ENCODE results near the gene C1orf35. TPM values are rescaled to one million over a fixed set of nuclear protein-coding genes. Genes with fewer than 3 reads are reported as not detected.

Gene C1orf35
- total RNA-seq, 1 donor from 2014 or later: 4.1 TPM

DNA sequence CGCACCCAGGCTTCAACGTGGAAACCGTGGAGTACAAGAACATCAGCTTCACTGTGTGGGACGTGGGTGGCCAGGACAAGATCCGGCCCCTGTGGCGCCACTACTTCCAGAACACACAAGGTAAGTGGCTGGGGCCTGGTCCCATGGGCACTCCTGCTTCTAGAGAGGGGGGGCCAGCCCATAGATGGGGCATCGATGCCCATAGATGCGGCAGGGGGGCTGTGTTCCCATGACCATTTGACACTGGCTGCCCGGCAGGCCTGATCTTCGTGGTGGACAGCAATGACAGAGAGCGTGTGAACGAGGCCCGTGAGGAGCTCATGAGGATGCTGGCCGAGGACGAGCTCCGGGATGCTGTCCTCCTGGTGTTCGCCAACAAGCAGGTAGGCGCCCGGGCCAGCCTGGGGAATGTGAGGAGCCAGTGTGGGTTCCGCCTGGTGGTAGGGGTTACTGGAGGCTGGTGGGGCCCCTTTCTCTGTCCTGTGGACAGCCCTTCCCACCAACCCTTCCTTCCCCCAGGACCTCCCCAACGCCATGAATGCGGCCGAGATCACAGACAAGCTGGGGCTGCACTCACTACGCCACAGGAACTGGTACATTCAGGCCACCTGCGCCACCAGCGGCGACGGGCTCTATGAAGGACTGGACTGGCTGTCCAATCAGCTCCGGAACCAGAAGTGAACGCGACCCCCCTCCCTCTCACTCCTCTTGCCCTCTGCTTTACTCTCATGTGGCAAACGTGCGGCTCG lies 5.6 kb downstream of the C1orf35 start:
- peak; percentile 2 to 3 for DNase-seq (ENCODE audit: low spot score in 2 of 2)
- FAIRE-seq: no peak

- no peak for FAIRE-seq
- DNase-seq (ENCODE audit: low spot score in 2 of 2): peak in 1 of 2 donors; percentile 12
These were observed 6.5 kb downstream of the C1orf35 start for GRCh38 chr1:228096416-228097332.

DNA sequence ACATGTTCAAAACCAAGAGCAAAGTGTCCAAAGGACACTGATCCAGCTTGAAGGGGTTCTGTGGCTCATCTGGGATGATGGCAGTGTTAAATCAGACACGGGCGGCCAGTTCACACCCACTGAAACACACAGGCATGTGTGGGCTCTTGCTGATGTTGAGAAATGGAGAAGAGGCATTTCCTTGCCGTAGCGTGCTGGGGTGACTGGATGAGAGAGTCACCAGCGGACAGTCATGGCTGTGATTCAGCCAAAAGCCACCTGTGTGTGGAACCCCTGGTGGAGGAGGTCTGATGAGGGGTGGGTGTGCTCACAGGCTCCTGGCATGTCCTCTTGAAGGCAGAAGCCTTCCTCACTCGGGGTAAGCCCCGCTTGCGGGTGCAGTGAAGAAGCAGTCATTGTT lies 7.2 kb downstream of the C1orf35 start:
- no peak for FAIRE-seq
- no peak for DNase-seq (ENCODE audit: low spot score in 2 of 2)

DNA sequence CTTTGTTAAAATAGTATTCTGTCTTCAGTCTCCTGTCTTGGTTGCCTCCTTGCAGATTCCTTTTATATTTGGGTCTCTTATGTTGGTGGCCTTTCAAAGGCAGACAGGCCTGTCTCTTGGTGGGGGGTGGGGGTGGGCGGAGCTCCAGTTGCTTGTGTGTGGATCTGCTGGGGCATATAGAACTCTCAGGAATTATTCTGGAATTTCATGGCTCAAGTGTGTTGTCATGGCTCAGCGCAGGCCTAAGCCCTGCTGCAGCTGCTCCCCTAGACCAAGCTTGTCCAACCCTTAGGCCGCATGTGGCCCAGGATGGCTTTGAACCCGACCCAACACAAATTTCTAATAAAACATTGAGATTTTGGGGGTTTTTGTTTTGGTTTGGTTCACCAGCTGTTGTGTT lies 8.0 kb downstream of the C1orf35 start:
- no peak for FAIRE-seq
- DNase-seq (ENCODE audit: low spot score in 2 of 2): no peak

DNA sequence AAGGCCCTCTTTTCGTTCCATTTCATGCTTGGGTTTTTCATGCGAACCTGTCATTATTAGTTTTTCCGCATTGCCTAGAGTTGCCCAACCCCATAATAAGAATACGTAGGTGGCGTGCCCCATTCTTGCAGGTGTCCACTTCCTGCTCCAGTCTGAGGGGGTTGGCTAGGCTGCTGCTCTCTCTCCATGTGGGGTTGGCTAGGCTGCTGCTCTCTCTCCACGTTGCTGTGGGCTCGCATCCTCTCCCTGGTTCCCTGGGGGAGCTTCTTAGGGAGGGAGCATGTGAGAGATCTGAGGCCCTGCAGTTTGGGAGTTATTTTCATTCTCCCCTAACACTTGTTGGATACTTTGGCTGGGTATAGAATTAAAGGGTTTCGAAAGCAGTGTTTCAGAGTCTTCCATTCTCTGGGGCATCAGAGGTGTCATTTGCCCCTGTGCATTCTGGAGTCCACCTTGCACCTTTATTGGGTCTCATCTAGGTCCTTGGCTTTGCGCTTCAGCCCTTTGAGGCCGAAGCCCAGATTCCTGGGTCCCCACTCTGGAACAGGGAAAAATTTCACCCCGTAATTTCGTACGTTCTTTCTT lies 8.6 kb downstream of the C1orf35 start:
- FAIRE-seq (no peak), DNase-seq (ENCODE audit: low spot score in 2 of 2) (no peak)

- DNase-seq (ENCODE audit: low spot score in 2 of 2) (no peak), FAIRE-seq (no peak)
These were observed 9.8 kb downstream of the C1orf35 start for GRCh38 chr1:228093050-228093906.

DNA sequence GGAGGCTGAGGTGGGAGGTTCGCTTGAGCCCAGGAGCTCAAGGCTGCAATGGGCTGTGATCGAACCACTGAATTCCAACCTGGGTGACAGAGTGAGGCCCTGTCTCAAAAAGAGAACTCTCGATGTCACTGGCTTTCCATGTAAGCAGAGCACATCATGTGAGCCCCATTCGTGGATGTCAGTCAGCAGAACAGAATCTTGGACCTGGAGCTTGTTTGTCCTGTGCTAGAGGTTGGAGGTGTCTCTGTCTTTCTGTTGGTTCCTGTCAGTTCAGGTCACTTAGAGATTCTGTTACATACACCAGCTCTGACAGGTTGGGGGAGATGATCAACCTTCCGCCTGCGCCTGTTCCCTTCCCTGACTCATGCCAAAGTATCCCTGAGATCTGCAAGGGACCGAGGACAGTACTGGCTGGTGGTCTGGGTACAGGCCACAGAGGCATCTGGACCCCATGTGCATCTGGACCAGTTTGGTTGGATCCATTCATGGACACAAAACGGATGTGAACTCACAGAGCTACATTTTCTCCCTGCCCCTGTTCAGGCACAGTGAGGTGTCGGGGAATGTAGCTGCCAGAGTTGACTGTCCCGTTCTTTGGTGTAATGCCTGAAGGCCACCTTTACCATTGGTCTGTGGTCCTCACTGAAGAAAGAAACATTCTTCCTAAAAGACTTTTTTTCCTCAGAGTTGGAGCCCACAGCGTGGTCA lies 10.6 kb downstream of the C1orf35 start:
- no peak for FAIRE-seq
- DNase-seq (ENCODE audit: low spot score in 2 of 2): no peak

DNA sequence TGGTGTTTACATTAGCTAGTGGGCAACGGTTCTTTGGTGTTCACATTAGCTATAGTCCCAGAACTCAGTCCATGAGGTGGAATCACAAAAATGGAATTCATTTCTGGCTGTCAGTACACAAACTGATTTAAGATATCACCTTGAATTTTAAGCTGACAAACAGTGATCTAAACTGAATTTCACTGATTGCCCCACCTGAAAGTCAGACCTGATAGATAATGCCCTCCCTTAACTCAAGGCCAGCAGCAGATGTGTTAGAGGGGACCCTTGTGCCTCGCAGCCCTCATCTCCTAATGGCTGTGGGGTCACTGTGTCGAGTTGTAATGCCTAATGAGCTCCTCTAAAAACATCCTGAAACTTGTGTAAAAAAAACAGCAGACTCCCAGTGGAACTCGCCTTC lies 12.0 kb downstream of the C1orf35 start:
- no peak for DNase-seq (ENCODE audit: low spot score in 2 of 2)
- FAIRE-seq: no peak

DNA sequence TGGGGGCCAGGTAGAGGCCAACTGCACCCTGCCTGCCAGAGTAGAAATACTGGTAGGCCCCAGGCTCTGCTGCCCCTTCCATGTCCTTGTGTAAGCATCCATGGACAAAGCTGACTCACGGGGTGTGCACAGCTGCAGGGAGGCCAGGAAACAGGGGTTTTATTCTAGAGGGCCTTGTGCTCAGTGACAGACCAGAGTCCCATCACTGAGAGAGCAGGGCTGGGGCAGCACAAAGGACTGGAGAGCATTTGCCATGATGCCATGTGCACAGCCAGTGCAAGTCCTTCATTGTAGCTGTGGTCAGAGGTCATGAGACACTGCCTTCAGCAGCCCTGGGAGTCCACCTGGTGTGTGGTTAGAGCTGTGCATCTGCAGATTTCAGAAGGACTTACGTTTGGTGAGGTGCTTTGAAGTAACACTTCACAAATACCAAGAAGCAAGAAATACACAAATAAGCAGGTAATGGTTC lies 12.5 kb downstream of the C1orf35 start:
- FAIRE-seq (no peak), DNase-seq (ENCODE audit: low spot score in 2 of 2) (peak in 1 of 2 donors; percentile 47)

- FAIRE-seq (no peak), DNase-seq (ENCODE audit: low spot score in 2 of 2) (no peak)
These were observed 13.4 kb downstream of the C1orf35 start for GRCh38 chr1:228089519-228090380.

GRCh38 chr1:228088586-228089498 lies 14.3 kb downstream of the C1orf35 start:
- FAIRE-seq (no peak), DNase-seq (ENCODE audit: low spot score in 2 of 2) (no peak)

- DNase-seq (ENCODE audit: low spot score in 2 of 2): peak in 1 of 2 donors; percentile 55
- no peak for FAIRE-seq
These were observed 15.3 kb downstream of the C1orf35 start for GRCh38 chr1:228087771-228088251.

- FAIRE-seq (no peak), DNase-seq (ENCODE audit: low spot score in 2 of 2) (no peak)
These were observed 17.7 kb downstream of the C1orf35 start for GRCh38 chr1:228085287-228085951.

DNA sequence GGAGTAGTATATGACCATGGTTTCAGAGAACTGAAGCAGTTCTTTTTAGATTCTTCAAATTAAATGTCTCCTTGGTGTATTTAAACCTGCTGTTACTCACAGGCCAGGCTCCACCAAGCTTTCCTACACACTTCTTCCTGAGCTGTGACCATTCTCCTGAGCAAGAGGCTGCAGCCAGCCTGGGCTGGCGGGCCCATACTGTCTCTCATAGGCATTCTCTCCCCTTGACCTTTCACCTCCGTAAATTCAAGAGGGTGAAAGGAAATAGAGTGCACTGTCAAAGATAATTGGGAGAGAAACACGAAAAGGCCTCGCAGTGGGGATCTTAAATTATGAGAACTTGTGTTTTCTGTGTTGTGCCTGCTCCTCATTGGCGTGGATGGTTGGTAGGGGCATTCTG lies 18.3 kb downstream of the C1orf35 start:
- DNase-seq (ENCODE audit: low spot score in 2 of 2): no peak
- no peak for FAIRE-seq

GRCh38 chr1:228084325-228084724 lies 18.8 kb downstream of the C1orf35 start:
- FAIRE-seq (no peak), DNase-seq (ENCODE audit: low spot score in 2 of 2) (no peak)

DNA sequence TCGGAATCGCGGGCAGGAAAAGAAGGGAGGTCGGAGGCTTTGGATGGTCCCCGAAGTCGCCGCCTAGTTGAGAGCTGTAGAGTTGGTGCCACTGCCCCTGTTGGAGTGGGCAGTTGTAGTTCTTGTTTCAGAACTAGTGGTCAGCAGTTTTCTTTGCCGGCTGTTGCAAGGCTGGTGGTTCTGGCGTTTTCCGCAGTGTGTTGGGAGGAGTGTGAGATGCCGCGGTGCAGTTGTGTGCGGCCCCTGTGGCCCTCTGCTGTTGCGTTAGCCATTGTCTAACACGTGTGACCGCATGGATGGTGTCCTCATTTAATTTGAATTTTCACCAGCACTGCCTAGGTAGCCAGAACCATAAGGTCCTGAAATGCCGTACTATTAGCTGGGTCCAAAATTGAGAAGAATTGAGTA lies 19.2 kb downstream of the C1orf35 start:
- DNase-seq (ENCODE audit: low spot score in 2 of 2) (no peak), FAIRE-seq (no peak)

All from frontal cortex (tissue), 4 donors.